CD14-positive monocyte (primary cell): Measurements from ENCODE around the gene ENOSF1. TPM values are rescaled to one million over a fixed set of nuclear protein-coding genes. Genes with fewer than 3 reads are reported as not detected.

Experiments used
- DNase-seq, 3 donors: peaks; one replicate each; pipeline ENCODE4 v3.0.0-alpha.2; 2011 to 2022
- H2AFZ ChIP-seq: 2 replicates; pipeline ENCODE4 v1.6.0; 2012; ENCODE audit warnings: mild to moderate bottlenecking, low read depth, low read length, inconsistent platforms; ENCODE audit not compliant: insufficient read depth, poor library complexity, severe bottlenecking
- H3K27ac ChIP-seq, 2 donors: 1 replicate in 1 of 2; 2 replicates in 1 of 2; pipeline ENCODE4 v1.5.1; 2012 to 2013; ENCODE audit warnings: low read length in 2 of 2, control low read depth in 1 of 2, inconsistent platforms in 1 of 2, low read depth in 1 of 2, mild to moderate bottlenecking in 1 of 2
- H3K27me3 ChIP-seq, 2 donors: one replicate each; pipeline versions ENCODE4 v1.6.0 to v1.6.1; 2011 to 2013; ENCODE audit warnings: low read length in 2 of 2; ENCODE audit not compliant: control insufficient read depth in 2 of 2, insufficient read depth in 2 of 2
- H3K36me3 ChIP-seq, 2 donors: replicated peaks in 1 of 2; 1 replicate in 1 of 2; 2 replicates in 1 of 2; pipeline versions ENCODE4 v1.5.1 to v1.6.1; 2012 to 2013; ENCODE audit warnings: low read length in 2 of 2, control low read depth in 1 of 2, inconsistent platforms in 1 of 2, mild to moderate bottlenecking in 1 of 2; ENCODE audit not compliant: insufficient read depth in 2 of 2, control insufficient read depth in 1 of 2
- H3K4me1 ChIP-seq, 2 donors: 1 replicate in 1 of 2; 2 replicates in 1 of 2; pipeline versions ENCODE4 v1.5.1 to v1.6.1; 2012 to 2013; ENCODE audit warnings: low read length in 2 of 2, control low read depth in 1 of 2, inconsistent platforms in 1 of 2, mild to moderate bottlenecking in 1 of 2, moderate library complexity in 1 of 2; ENCODE audit not compliant: insufficient read depth in 2 of 2, control insufficient read depth in 1 of 2
- H3K4me2 ChIP-seq: replicated peaks from 2 replicates; pipeline ENCODE3; 2012; ENCODE audit warnings: low read length, moderate library complexity, mild to moderate bottlenecking; ENCODE audit not compliant: poor library complexity, severe bottlenecking; ENCODE audit errors: extremely low read depth
- H3K4me3 ChIP-seq, 3 experiments: fragments of 200-600 bp in 1 of 3; sonication (generic) in 1 of 3; replicated peaks in 1 of 3; 1 replicate in 2 of 3; 2 replicates in 1 of 3; pipeline ENCODE4 v1.5.1; 2011 to 2013; ENCODE audit warnings: low read length in 3 of 3, mild to moderate bottlenecking in 3 of 3, control low read depth in 2 of 3, low read depth in 2 of 3, inconsistent platforms in 1 of 3, moderate library complexity in 1 of 3
- H3K79me2 ChIP-seq: 2 replicates; pipeline ENCODE4 v1.6.0; 2012; ENCODE audit warnings: mild to moderate bottlenecking, control low read depth, inconsistent platforms, low read length, moderate library complexity; ENCODE audit not compliant: insufficient read depth
- H3K9ac ChIP-seq: 2 replicates; pipeline ENCODE4 v1.6.0; 2017; ENCODE audit warnings: low read length, mild to moderate bottlenecking; ENCODE audit not compliant: insufficient read depth, poor library complexity, severe bottlenecking
- H3K9me3 ChIP-seq, 2 donors: replicated peaks in 1 of 2; 1 replicate in 1 of 2; 2 replicates in 1 of 2; pipeline versions ENCODE4 v1.5.1 to v1.6.1; 2012 to 2013; ENCODE audit warnings: low read length in 2 of 2, control low read depth in 1 of 2; ENCODE audit not compliant: control insufficient read depth in 1 of 2, insufficient read depth in 1 of 2
- H4K20me1 ChIP-seq: 2 replicates; pipeline ENCODE4 v1.6.0; 2012; ENCODE audit warnings: mild to moderate bottlenecking, low read length, control low read depth, moderate library complexity; ENCODE audit not compliant: insufficient read depth
- H3K27ac Mint-ChIP-seq, 7 donors: one replicate each; pipeline ENCODE4 v1.8.0; 2020; ENCODE audit warnings: mild to moderate bottlenecking in 7 of 7, mixed read lengths in 7 of 7, moderate library complexity in 6 of 7, inconsistent platforms in 2 of 7
- H3K27me3 Mint-ChIP-seq, 3 donors: one replicate each; pipeline ENCODE4 v1.8.0; 2021 to 2022; ENCODE audit warnings: low read depth in 3 of 3, mild to moderate bottlenecking in 3 of 3, mixed read lengths in 3 of 3, moderate library complexity in 3 of 3, inconsistent platforms in 1 of 3
- H3K36me3 Mint-ChIP-seq, 2 donors: one replicate each; pipeline ENCODE4 v1.8.0; 2020; ENCODE audit warnings: mixed read lengths in 2 of 2, inconsistent platforms in 1 of 2, mild to moderate bottlenecking in 1 of 2
- H3K4me1 Mint-ChIP-seq: one replicate; pipeline ENCODE4 v1.8.0; 2020; ENCODE audit warnings: mild to moderate bottlenecking, mixed read lengths
- H3K4me3 Mint-ChIP-seq, 2 donors: one replicate each; pipeline ENCODE4 v1.8.0; 2020; ENCODE audit warnings: mild to moderate bottlenecking in 2 of 2, mixed read lengths in 2 of 2, moderate library complexity in 1 of 2
- H3K9me3 Mint-ChIP-seq, 7 donors: one replicate each; pipeline ENCODE4 v1.8.0; 2020 to 2022; ENCODE audit warnings: mixed read lengths in 7 of 7, mild to moderate bottlenecking in 6 of 7, moderate library complexity in 6 of 7, inconsistent platforms in 2 of 7
- CTCF ChIP-seq: fragments of 200-600 bp; IDR thresholded peaks from one replicate; pipeline ENCODE4 v1.8.0; 2022; ENCODE audit warnings: antibody characterized with exemption, mild to moderate bottlenecking
- WGBS: methylation state at CpG from one replicate; pipeline ENCODE4 v1.1.5; 2013; ENCODE audit warnings: missing lambda C conversion rate; ENCODE audit not compliant: insufficient coverage; 5-methylcytosine and 5-hydroxymethylcytosine counted together
- intact Hi-C, 2 donors: fragments of 100-400 bp; cut with micrococcal nuclease; formaldehyde crosslinking; loops; one replicate each; pipeline versions ENCODE4 v1.15.0 to v1.15.1; 2023
- polyA plus RNA-seq, 3 donors: library from polyadenylated mRNA; depleted of rRNA in 1 of 3; unstranded in 2 of 3; stranded (reverse) in 1 of 3; fragments of 300-500 nt in 2 of 3; fragments of >200 nt in 1 of 3; fragmentation: Illumina TruSeq in 2 of 3; gene quantifications; 1 replicate in 2 of 3; 2 replicates in 1 of 3; pipeline ENCODE4 v1.2.3, GENCODE V29; 2012 to 2021

ENOSF1 gene
- polyA plus RNA-seq, 3 donors = 2.2 to 11.6 (median 2.3) TPM

- intact Hi-C loops = no loop called here
- H3K27me3 Mint-ChIP-seq = peaks cover 9 to 24% (median 13%) of the 10 kb centered on the region in 3 donors
- TF ChIP-seq CTCF = peak; percentile 88
- peaks cover 4 to 5% of the 10 kb centered on the region in 2 donors for H3K27me3 ChIP-seq
- H3K9me3 ChIP-seq = no peaks in the 10 kb centered on the region
- H2AFZ ChIP-seq = no peak overlapping the region
- H3K79me2 ChIP-seq = no peaks in the 10 kb centered on the region
- no peaks in the 10 kb centered on the region for H3K4me1 ChIP-seq
- peak; percentile 29 to 48 (median 35) for DNase-seq
- no peaks in the 10 kb centered on the region for H3K4me1 Mint-ChIP-seq
- peak overlapping the region in 1 of 7 donors; percentile 23 for H3K27ac Mint-ChIP-seq
- H3K36me3 Mint-ChIP-seq = no peaks in the 10 kb centered on the region
- H4K20me1 ChIP-seq = no peaks in the 10 kb centered on the region
- H3K9ac ChIP-seq = no peak overlapping the region
- no peak overlapping the region for H3K4me3 Mint-ChIP-seq
- H3K4me3 ChIP-seq = no peak overlapping the region
- WGBS = 67% methylated on average over 3 of the region's 11 CpGs
- no peak overlapping the region for H3K4me2 ChIP-seq
- no peaks in the 10 kb centered on the region for H3K9me3 Mint-ChIP-seq
- no peak overlapping the region for H3K27ac ChIP-seq
- H3K36me3 ChIP-seq = no peaks in the 10 kb centered on the region
These were observed 88.4 kb downstream of the ENOSF1 start for GRCh38 chr18:623761-624620.

- Histone ChIP-seq H3K36me3 (no peaks in the 10 kb centered on the region), H3K9ac (no peak overlapping the region), H4K20me1 (no peaks in the 10 kb centered on the region), H3K4me1 (no peaks in the 10 kb centered on the region), H2AFZ (no peak overlapping the region), H3K4me3 (no peak overlapping the region), H3K4me2 (no peak overlapping the region), H3K9me3 (no peaks in the 10 kb centered on the region), H3K79me2 (no peaks in the 10 kb centered on the region), H3K27me3 (peaks cover 4 to 5% of the 10 kb centered on the region in 2 donors), H3K27ac (no peak overlapping the region)
- TF ChIP-seq CTCF = no peak
- H3K36me3 Mint-ChIP-seq = no peaks in the 10 kb centered on the region
- WGBS = 98% methylated on average over 6 of the region's 6 CpGs
- H3K4me3 Mint-ChIP-seq = no peak overlapping the region
- intact Hi-C loops = no loop called here
- H3K4me1 Mint-ChIP-seq = no peaks in the 10 kb centered on the region
- peaks cover 9 to 18% (median 10%) of the 10 kb centered on the region in 3 donors for H3K27me3 Mint-ChIP-seq
- no peak for DNase-seq
- H3K27ac Mint-ChIP-seq = no peak overlapping the region
- no peaks in the 10 kb centered on the region for H3K9me3 Mint-ChIP-seq
These were observed 90.1 kb downstream of the ENOSF1 start for GRCh38 chr18:622289-622688.
